GM19468 (cell line): ENCODE data around the gene DOCK2.

Source experiments
- ATAC-seq: cut with Tn5 transposase; IDR thresholded peaks from one replicate; pipeline ENCODE4 v1.9.1; 2021; ENCODE audit warnings: mild to moderate bottlenecking, moderate library complexity, moderate number of reproducible peaks; ENCODE audit not compliant: unreplicated experiment; ENCODE audit errors: extremely low read depth

The DOCK2 gene

DNA sequence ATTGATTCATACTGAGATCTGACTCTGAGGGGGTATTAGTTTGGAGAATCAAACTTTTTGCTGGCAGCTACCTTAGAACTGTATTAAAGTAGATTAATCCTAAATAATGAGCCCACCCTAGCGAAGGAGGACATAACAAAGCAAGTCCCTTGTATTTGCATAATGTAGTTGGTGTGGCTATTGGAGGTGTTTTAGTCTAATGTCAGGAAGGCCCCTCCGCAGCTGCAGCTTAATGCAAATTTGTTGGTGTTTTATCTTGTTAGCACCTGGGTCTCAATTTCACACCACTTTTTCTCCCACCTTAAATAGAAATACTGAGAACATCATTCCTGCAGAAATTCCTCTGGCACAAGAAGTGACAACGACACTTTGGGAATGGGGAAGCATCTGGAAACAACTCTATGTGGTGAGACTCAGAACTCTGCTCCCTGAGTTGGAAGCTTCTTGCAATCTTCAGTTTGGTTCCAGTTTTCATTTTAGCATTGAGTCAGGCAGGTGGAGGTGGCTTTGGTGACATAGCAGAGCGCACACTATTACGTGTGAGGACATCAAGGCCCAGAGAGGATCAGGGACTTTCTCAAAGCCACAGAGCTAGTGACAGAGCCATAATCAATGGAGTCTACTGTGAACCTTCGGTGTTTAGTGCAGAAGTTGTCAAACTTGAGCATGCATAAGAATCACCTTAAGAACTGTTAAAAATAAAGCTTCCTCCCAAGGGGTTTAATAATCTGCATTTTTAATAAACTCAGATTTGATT is 33.9 kb downstream of the DOCK2 start:
- peak; percentile 91 for ATAC-seq

DNA sequence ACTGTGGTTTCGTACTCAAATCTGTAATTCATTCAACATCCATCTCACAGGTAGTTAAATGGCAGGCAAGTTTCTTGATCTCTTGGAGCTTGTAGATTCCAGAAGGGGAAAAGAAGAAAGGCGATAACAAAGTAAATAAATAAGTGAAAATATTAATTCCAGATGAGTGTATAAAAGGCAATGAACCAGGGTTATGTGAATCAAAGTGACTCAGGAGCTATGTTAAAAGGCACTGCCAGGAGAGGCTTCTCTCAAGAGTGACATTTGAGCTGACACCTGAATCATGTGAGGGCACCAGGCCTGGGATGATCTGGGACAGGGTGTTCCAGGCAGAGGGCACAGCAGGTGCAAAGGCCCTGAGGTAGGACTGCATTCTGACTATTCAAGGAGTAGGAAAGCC is 45.0 kb downstream of the DOCK2 start:
- ATAC-seq, result no peak

- peak; percentile 17 for ATAC-seq
Observed at GRCh38 chr5:169686137-169686536, 49.1 kb downstream of the DOCK2 start.

- ATAC-seq, result no peak
Observed at GRCh38 chr5:169688106-169688505, 51.0 kb downstream of the DOCK2 start.

GRCh38 chr5:169691471-169691870 is 54.4 kb downstream of the DOCK2 start:
- no peak for ATAC-seq

- no peak for ATAC-seq
Observed at GRCh38 chr5:169694091-169694625, 57.1 kb downstream of the DOCK2 start.

DNA sequence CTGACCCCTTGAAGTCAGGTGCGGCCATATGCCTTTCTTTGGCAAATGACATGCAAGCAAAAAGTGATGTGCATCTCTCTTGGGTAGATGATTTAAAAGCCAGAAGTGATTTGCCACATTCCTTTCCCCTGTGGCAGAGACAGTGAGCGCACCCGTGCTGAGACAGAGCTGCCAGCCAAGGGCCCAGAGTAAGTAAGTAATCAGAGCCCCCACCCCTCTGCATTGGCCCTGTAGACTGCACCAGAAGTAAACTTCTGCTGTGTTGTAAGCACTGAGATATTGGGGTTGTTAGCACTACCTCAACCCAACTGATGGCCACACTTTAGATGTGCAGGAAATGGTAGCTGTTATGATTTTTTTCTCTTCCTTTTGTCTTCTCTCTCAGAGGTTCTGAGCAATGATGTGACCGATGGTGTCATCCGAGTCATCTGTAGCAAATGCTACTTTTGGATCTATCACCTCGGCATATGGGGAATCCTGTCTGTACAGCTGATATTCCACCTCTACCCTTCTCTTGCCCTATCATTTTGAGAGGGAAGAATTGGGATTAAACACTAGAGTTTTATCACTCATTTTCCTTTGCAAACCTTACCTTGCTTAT is 58.0 kb downstream of the DOCK2 start:
- no peak for ATAC-seq

DNA sequence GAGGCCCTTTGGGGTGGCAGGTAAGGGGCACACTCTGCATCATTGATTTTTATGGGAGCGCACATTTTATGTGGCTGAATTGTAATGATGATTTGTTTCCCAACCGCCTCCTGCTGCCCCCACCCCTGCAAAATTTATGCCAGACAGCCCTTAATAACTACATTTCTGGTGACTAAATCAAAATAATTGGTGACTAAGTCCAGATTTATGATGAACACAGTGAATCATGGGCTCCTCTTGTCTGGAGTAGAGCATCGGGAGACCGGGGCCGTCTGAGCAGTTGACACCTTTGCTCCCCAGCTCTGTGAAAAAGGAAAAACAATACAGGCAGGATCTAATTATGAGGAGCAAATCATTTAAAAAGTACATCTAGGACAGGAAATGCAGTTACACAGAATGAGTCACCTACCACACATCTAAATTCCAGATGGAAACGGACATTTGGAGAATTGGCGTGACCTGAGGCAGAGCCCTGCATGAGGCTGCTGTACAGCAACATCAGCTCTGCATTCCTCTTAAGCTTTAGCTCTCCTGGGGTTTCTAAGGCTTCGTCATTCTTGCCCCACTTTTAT is 58.9 kb downstream of the DOCK2 start:
- ATAC-seq, result no peak

- ATAC-seq, result no peak
Observed at GRCh38 chr5:169696621-169697510, 59.8 kb downstream of the DOCK2 start.

DNA sequence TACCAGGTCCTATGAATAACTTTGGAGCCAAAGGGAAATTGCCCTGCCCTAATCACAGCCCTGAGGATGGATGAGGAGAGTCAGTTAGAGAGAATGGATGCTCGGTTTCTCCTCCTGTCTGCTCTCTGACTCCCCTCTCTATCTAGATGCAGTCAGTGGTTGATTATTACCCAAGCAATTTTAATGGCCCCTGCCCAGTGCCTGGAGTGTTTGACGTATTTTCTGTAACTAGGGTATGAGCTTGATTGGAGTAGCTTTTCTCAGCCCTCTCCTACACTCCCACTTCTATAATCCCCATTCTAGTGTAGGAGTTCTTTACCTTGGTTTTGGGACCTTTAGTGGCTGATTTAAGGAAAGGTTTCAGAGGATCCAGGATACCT is 60.4 kb downstream of the DOCK2 start:
- ATAC-seq, result no peak

DNA sequence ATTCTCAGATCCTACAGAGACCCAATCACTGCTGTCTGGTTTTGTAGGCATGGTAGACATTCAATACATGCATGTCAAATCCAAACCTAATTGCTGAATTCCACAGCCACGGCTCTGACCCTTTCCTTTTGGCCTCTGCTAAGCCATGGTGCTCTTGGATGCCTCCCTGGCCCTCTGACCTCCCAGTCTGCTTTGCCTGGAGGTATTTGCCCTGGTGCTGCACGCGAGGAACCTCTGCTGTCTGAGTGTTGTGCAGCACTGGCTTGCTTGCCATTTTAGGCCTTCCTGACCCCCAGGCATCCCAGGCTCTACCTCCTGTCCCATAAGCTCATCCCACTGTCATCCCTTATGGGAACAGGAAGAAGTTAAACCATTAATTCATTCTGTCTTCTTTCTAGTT is 60.9 kb downstream of the DOCK2 start:
- no peak for ATAC-seq

GRCh38 chr5:169700611-169701010 is 63.5 kb downstream of the DOCK2 start:
- no peak for ATAC-seq

DNA sequence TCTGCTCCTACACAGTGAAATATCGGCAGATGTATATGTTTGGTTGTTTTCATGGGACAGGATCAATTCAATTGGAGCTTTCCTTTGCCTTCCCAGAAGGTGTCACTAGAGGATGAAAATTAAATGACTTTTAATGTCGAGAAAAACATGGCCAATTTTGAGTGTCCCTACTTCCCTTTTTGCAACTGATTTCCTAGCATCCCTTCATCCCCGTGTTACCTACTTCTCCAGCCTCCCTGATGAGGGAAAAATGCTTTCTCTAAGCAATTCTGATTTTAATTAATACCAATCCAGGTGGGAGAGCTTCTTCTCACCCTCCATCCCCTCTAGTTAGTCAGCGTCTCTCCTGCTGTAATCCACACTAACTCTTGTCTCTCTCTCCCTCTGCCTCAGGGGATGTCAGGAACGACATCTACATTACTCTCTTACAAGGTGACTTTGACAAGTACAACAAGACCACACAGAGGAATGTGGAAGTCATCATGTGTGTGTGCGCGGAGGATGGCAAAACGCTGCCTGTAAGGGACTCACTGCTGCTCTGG is 64.9 kb downstream of the DOCK2 start:
- ATAC-seq, result no peak

- peak; percentile 59 for ATAC-seq
Observed at GRCh38 chr5:169702693-169703481, 65.8 kb downstream of the DOCK2 start.

DNA sequence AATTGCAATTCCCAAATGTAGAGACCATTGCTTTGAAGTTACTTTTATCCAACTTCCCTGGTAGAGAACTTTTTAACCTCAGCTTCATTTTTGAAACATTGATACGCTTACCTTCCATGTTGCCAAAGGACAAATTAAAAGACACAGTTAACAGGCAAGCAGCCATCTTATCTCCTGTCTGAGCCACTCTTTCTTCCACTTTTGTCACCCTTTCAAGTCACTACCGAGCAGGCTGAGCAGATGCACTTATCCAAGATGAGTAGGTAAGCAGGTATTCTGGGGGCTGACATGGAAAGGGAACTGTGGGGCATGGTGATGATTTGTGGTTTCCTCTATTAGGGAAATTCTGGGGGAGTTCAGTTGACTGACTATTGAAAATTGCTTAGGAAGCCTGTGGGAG is 66.7 kb downstream of the DOCK2 start:
- no peak for ATAC-seq

- ATAC-seq, result no peak
Observed at GRCh38 chr5:169705322-169705721, 68.2 kb downstream of the DOCK2 start.

DNA sequence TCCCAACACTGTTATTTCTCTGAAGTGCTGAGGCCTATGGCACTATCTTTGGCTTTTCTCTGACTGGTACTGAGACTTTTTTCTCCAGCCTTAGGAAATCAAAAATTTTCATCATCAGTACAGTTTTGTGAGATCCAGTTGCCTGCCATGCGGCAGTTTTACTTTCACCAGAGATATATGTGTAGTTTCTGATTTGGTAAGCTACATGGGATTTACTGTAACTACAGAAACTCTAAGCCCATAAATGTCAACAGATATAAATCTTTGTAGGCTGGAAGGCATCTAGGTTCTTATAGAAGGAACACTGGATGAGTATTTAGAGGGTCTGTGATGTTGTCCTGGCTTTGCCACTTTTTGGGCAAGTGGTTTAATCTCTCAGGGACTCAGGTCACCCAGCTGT is 69.0 kb downstream of the DOCK2 start:
- no peak for ATAC-seq

- no peak for ATAC-seq
Observed at GRCh38 chr5:169706758-169707450, 69.8 kb downstream of the DOCK2 start.

DNA sequence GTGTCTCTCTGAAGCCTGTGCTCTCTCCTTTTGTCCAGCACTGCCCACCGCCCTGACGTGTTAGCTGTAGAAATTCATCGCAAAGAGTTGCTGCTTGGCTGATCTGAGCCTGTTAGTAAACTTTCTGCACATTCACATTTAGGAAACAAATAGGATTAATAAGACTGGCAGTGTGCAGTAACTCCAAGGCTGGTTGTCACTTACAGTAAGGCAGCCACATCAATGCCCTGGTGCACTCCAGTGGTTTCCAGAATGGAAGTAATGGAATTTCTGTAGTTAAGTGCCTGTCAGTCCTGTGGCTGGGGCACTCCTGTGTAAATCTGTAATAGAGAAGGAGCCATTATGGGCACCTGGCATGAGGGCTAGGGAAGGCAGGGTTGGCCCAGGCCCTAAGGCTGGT is 70.6 kb downstream of the DOCK2 start:
- no peak for ATAC-seq
